ENCODE data around the gene CACNA1E.

DNA sequence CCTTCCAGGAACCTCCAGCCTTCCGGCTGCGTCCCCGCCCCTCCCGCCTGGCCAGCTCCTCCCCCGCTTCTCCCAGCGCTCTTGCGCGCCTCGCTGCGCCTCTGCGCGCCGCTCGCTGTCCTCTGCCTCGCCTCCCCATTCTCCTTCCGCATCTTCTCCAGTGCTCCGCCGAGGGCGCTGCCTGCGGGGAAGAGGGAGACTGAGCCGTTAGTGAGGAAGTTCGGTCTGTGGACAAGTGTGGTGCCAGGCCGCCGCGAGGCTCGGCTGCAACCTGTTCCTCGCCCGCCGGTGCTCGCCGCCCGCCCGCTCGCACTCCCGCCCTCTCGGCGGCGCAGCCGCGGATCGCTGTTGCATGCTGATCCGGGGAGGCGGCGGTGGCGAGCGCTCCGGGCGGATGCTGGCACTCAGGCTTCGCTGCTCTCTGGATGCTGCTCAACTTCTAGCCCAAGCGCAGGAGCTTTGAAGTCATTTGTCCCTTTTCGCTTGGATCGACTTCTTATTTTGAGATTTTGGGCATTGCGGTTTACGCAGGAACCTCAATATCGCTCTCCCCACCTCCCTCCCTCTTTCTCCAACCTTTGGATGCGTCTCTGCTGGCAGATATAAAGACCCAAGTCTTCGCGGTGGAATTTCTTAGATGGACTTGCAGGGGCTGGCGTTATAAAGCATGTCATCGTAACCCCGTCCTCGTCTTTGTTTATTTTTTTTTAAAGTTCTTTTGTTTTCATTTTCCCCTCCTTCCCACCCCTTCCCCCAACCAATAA lies 614 bp upstream of the CACNA1E start:
- TF ChIP-seq, protein P1, sequence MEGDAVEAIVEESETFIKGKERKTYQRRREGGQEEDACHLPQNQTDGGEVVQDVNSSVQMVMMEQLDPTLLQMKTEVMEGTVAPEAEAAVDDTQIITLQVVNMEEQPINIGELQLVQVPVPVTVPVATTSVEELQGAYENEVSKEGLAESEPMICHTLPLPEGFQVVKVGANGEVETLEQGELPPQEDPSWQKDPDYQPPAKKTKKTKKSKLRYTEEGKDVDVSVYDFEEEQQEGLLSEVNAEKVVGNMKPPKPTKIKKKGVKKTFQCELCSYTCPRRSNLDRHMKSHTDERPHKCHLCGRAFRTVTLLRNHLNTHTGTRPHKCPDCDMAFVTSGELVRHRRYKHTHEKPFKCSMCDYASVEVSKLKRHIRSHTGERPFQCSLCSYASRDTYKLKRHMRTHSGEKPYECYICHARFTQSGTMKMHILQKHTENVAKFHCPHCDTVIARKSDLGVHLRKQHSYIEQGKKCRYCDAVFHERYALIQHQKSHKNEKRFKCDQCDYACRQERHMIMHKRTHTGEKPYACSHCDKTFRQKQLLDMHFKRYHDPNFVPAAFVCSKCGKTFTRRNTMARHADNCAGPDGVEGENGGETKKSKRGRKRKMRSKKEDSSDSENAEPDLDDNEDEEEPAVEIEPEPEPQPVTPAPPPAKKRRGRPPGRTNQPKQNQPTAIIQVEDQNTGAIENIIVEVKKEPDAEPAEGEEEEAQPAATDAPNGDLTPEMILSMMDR (conservative IDR thresholded peaks at IDR 0.05; ENCODE audit: low read length): no peak
- no peak for TF ChIP-seq EZH2phosphoT487 (IDR thresholded peaks at IDR 0.05; ENCODE audit: borderline replicate concordance)

Measured in Loucy (cell line).